ENCODE measurements around the gene LIN37. TPM values are rescaled to one million over a fixed set of nuclear protein-coding genes. Genes with fewer than 3 reads are reported as not detected.

Gene LIN37
- total RNA-seq, 1 experiment from 2014 or later = 23.5 TPM

- ChIA-PET POLR2A (no interaction called here), CTCF (interaction anchor here (0.6 kb wide), 1 partner anchor 320 kb away, joined by 4 read pairs; no protein-coding TSS in a partner anchor)
- no peaks in the 10 kb centered on the region for H3K27me3 ChIP-seq (ENCODE audit: control insufficient read depth, insufficient read depth, low read length)
- DNase-seq (ENCODE audit: low read depth, low spot score) = no peak
- ATAC-seq = no peak
- intact Hi-C loops (cut with micrococcal nuclease; ENCODE audit: unreplicated experiment) = no loop called here
- H3K36me3 ChIP-seq (ENCODE audit: control insufficient read depth, insufficient read depth, low read length) = peaks cover 13% of the 10 kb centered on the region
- H3K4me1 ChIP-seq (ENCODE audit: control insufficient read depth, insufficient read depth, low read length) = no peaks in the 10 kb centered on the region
- in situ Hi-C loops (cut with HindIII; ENCODE audit: low pct_unique_long_range_greater_than_20kb, low sequenced_read_pairs) = no loop called here
- no peak overlapping the region for H3K4me3 ChIP-seq (ENCODE audit: low read depth in 2 of 2, low read length in 2 of 2)
- TF ChIP-seq POLR2AphosphoS5 (IDR thresholded peaks at IDR 0.05; ENCODE audit: low read depth, low read length) (no peak), SIN3A (IDR thresholded peaks at IDR 0.05; ENCODE audit: borderline replicate concordance, insufficient read depth, low read depth, low read length) (no peak), CTCF (IDR thresholded peaks at IDR 0.05) (no peak), TCF7L2 (IDR thresholded peaks at IDR 0.05; ENCODE audit: low read depth, low read length) (no peak)
- TF ChIP-seq, protein P1, sequence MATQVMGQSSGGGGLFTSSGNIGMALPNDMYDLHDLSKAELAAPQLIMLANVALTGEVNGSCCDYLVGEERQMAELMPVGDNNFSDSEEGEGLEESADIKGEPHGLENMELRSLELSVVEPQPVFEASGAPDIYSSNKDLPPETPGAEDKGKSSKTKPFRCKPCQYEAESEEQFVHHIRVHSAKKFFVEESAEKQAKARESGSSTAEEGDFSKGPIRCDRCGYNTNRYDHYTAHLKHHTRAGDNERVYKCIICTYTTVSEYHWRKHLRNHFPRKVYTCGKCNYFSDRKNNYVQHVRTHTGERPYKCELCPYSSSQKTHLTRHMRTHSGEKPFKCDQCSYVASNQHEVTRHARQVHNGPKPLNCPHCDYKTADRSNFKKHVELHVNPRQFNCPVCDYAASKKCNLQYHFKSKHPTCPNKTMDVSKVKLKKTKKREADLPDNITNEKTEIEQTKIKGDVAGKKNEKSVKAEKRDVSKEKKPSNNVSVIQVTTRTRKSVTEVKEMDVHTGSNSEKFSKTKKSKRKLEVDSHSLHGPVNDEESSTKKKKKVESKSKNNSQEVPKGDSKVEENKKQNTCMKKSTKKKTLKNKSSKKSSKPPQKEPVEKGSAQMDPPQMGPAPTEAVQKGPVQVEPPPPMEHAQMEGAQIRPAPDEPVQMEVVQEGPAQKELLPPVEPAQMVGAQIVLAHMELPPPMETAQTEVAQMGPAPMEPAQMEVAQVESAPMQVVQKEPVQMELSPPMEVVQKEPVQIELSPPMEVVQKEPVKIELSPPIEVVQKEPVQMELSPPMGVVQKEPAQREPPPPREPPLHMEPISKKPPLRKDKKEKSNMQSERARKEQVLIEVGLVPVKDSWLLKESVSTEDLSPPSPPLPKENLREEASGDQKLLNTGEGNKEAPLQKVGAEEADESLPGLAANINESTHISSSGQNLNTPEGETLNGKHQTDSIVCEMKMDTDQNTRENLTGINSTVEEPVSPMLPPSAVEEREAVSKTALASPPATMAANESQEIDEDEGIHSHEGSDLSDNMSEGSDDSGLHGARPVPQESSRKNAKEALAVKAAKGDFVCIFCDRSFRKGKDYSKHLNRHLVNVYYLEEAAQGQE (IDR thresholded peaks at IDR 0.05; ENCODE audit: insufficient read depth in 1 of 2, low read depth in 2 of 2, low read length in 1 of 2) = no peak
- no peaks in the 10 kb centered on the region for H3K9me3 ChIP-seq (ENCODE audit: control insufficient read depth, insufficient read depth, low read depth, low read length)
- H3K27ac ChIP-seq (ENCODE audit: low read length) = no peak overlapping the region
- BruUV-seq (replicated peaks) = no TSS peak
These were observed 14.9 kb upstream of the LIN37 start for GRCh38 chr19:35733180-35734125.

GRCh38 chr19:35734273-35734672 lies 14.1 kb upstream of the LIN37 start:
- no peaks in the 10 kb centered on the region; the same call in 1 of the 2 replicates for H3K4me1 ChIP-seq (ENCODE audit: control insufficient read depth, insufficient read depth, low read length)
- H3K27ac ChIP-seq (ENCODE audit: low read length) = no peak overlapping the region
- DNase-seq (ENCODE audit: low read depth, low spot score) (no peak), ATAC-seq (no peak)
- ChIA-PET POLR2A (no interaction called here), CTCF (no interaction called here)
- intact Hi-C loops (cut with micrococcal nuclease; ENCODE audit: unreplicated experiment) (no loop called here), in situ Hi-C loops (cut with HindIII; ENCODE audit: low pct_unique_long_range_greater_than_20kb, low sequenced_read_pairs) (no loop called here)
- peaks cover 11% of the 10 kb centered on the region for H3K36me3 ChIP-seq (ENCODE audit: control insufficient read depth, insufficient read depth, low read length)
- TF ChIP-seq POLR2AphosphoS5 (IDR thresholded peaks at IDR 0.05; ENCODE audit: low read depth, low read length) = no peak
- no peak for TF ChIP-seq CTCF (IDR thresholded peaks at IDR 0.05)
- no peak for TF ChIP-seq SIN3A (IDR thresholded peaks at IDR 0.05; ENCODE audit: borderline replicate concordance, insufficient read depth, low read depth, low read length)
- no peak for TF ChIP-seq TCF7L2 (IDR thresholded peaks at IDR 0.05; ENCODE audit: low read depth, low read length)
- TF ChIP-seq, protein P1 (IDR thresholded peaks at IDR 0.05; ENCODE audit: insufficient read depth in 1 of 2, low read depth in 2 of 2, low read length in 1 of 2) = no peak
- no TSS peak for BruUV-seq (replicated peaks)
- no peak overlapping the region for H3K4me3 ChIP-seq (ENCODE audit: low read depth in 2 of 2, low read length in 2 of 2)
- H3K27me3 ChIP-seq (ENCODE audit: control insufficient read depth, insufficient read depth, low read length) = no peaks in the 10 kb centered on the region
- no peaks in the 10 kb centered on the region for H3K9me3 ChIP-seq (ENCODE audit: control insufficient read depth, insufficient read depth, low read depth, low read length)

Measured in Panc1 (cell line).